Measurements from ENCODE around the gene CD79B. TPM values are rescaled to one million over a fixed set of nuclear protein-coding genes. Genes with fewer than 3 reads are reported as not detected.
A peak's percentile ranks its signal among the peaks of the same experiment; 100 is the strongest.
"Not testable (repeated sequence)": the region's sequence is repeated elsewhere in the genome, so short reads cannot be mapped to it uniquely, and the experiment has no call there.

The CD79B gene
- total RNA-seq, 1 experiment from 2014 or later: not detected

- Mint-ChIP-seq H3K9me3 (ENCODE audit: low read depth, unreplicated experiment) (no peaks in the 10 kb centered on the region), H3K27me3 (ENCODE audit: unreplicated experiment) (peaks cover 83% of the 10 kb centered on the region)
- no TSS peak for BruUV-seq (replicated peaks)
These were observed 17.7 kb downstream of the CD79B start for GRCh38 chr17:63914471-63914870.

GRCh38 chr17:63911657-63912100, 20.5 kb downstream of the CD79B start:
- TF ChIP-seq CTCF (IDR thresholded peaks at IDR 0.05; ENCODE audit: unreplicated experiment): peak; percentile 70
- H3K27ac Mint-ChIP-seq (ENCODE audit: unreplicated experiment): no peak overlapping the region
- no peaks in the 10 kb centered on the region for H3K36me3 Mint-ChIP-seq (ENCODE audit: insufficient read depth, unreplicated experiment)
- H3K9me3 Mint-ChIP-seq (ENCODE audit: low read depth, unreplicated experiment): no peaks in the 10 kb centered on the region
- H3K4me1 Mint-ChIP-seq (ENCODE audit: low read depth, unreplicated experiment): no peaks in the 10 kb centered on the region
- H3K4me3 Mint-ChIP-seq (ENCODE audit: low read depth, unreplicated experiment): no peak overlapping the region
- intact Hi-C loops (cut with micrococcal nuclease; ENCODE audit: unreplicated experiment): loop anchor here (10.0 kb wide), 1 partner anchor 223 kb away; the partner anchor contains the start of gene ERN1
- peaks cover 73% of the 10 kb centered on the region for H3K27me3 Mint-ChIP-seq (ENCODE audit: unreplicated experiment)
- CTCF ChIA-PET: interaction anchor here (0.6 to 1.4 kb wide), 4 partner anchors 25 to 222 kb away, joined by 3 to 7 read pairs (median 4); partner anchors contain the start of gene GH2
- peak; percentile 54 for DNase-seq
- BruUV-seq (replicated peaks): no TSS peak

More at GRCh38 chr17:63914471-63914870, 17.7 kb downstream of the CD79B start:
- no peak overlapping the region for H3K27ac Mint-ChIP-seq (ENCODE audit: unreplicated experiment)
- H3K4me3 Mint-ChIP-seq (ENCODE audit: low read depth, unreplicated experiment): no peak overlapping the region
- DNase-seq: no peak
- CTCF ChIA-PET: no interaction called here
- no peaks in the 10 kb centered on the region for H3K4me1 Mint-ChIP-seq (ENCODE audit: low read depth, unreplicated experiment)
- no peaks in the 10 kb centered on the region for H3K36me3 Mint-ChIP-seq (ENCODE audit: insufficient read depth, unreplicated experiment)
- TF ChIP-seq CTCF (IDR thresholded peaks at IDR 0.05; ENCODE audit: unreplicated experiment): no peak
- intact Hi-C loops (cut with micrococcal nuclease; ENCODE audit: unreplicated experiment): loop anchor here (10.0 kb wide), 1 partner anchor 220 kb away; the partner anchor contains the start of gene ERN1

- no peaks in the 10 kb centered on the region for H3K4me1 Mint-ChIP-seq (ENCODE audit: low read depth, unreplicated experiment)
- no TSS peak for BruUV-seq (replicated peaks)
- peaks cover 73% of the 10 kb centered on the region for H3K27me3 Mint-ChIP-seq (ENCODE audit: unreplicated experiment)
- no peak within 1 kb of the TSS for H3K4me3 Mint-ChIP-seq (ENCODE audit: low read depth, unreplicated experiment)
- CTCF ChIA-PET: interaction anchor here (0.6 to 1.4 kb wide), 3 partner anchors 26 to 223 kb away, joined by 3 to 7 read pairs (median 4); partner anchors contain the start of gene GH2
- DNase-seq: no peak
- intact Hi-C loops (cut with micrococcal nuclease; ENCODE audit: unreplicated experiment): loop anchor here (10.0 kb wide), 1 partner anchor 224 kb away; the partner anchor contains the start of gene ERN1
- TF ChIP-seq CTCF (IDR thresholded peaks at IDR 0.05; ENCODE audit: unreplicated experiment): no peak
- H3K9me3 Mint-ChIP-seq (ENCODE audit: low read depth, unreplicated experiment): no peaks in the 10 kb centered on the region
- H3K27ac Mint-ChIP-seq (ENCODE audit: unreplicated experiment): no peak within 1 kb of the TSS
- H3K36me3 Mint-ChIP-seq (ENCODE audit: insufficient read depth, unreplicated experiment): no peaks in the 10 kb centered on the region
These were observed 21.0 kb downstream of the CD79B start, which contains the start of gene CSHL1 for GRCh38 chr17:63911041-63911635. Gene CSHL1, minus strand, starts transcription at chr17:63911258. Its CDS starts 62 bp downstream, at chr17:63911196.

- Mint-ChIP-seq H3K27ac (ENCODE audit: unreplicated experiment) (no peak overlapping the region), H3K27me3 (ENCODE audit: unreplicated experiment) (peaks cover 64% of the 10 kb centered on the region), H3K9me3 (ENCODE audit: low read depth, unreplicated experiment) (no peaks in the 10 kb centered on the region), H3K4me3 (ENCODE audit: low read depth, unreplicated experiment) (no peak overlapping the region), H3K36me3 (ENCODE audit: insufficient read depth, unreplicated experiment) (no peaks in the 10 kb centered on the region), H3K4me1 (ENCODE audit: low read depth, unreplicated experiment) (no peaks in the 10 kb centered on the region)
- TF ChIP-seq CTCF (IDR thresholded peaks at IDR 0.05; ENCODE audit: unreplicated experiment): no peak
- DNase-seq: no peak
- BruUV-seq (replicated peaks): no TSS peak
- intact Hi-C loops (cut with micrococcal nuclease; ENCODE audit: unreplicated experiment): loop anchor here (10.0 kb wide), 1 partner anchor 225 kb away; the partner anchor contains the start of gene ERN1
- CTCF ChIA-PET: no interaction called here
These were observed 22.0 kb downstream of the CD79B start for GRCh38 chr17:63910096-63910495.

GRCh38 chr17:63909586-63909985, 22.5 kb downstream of the CD79B start:
- CTCF ChIA-PET; H3K4me1 Mint-ChIP-seq (ENCODE audit: low read depth, unreplicated experiment); intact Hi-C loops (cut with micrococcal nuclease; ENCODE audit: unreplicated experiment); H3K4me3 Mint-ChIP-seq (ENCODE audit: low read depth, unreplicated experiment); H3K36me3 Mint-ChIP-seq (ENCODE audit: insufficient read depth, unreplicated experiment); H3K9me3 Mint-ChIP-seq (ENCODE audit: low read depth, unreplicated experiment); H3K27ac Mint-ChIP-seq (ENCODE audit: unreplicated experiment); BruUV-seq (replicated peaks); DNase-seq: not testable (repeated sequence)
- peaks cover 63% of the 10 kb centered on the region for H3K27me3 Mint-ChIP-seq (ENCODE audit: unreplicated experiment)

GRCh38 chr17:63907161-63907778, 24.9 kb downstream of the CD79B start:
- H3K9me3 Mint-ChIP-seq (ENCODE audit: low read depth, unreplicated experiment); CTCF ChIA-PET; H3K4me1 Mint-ChIP-seq (ENCODE audit: low read depth, unreplicated experiment); H3K27ac Mint-ChIP-seq (ENCODE audit: unreplicated experiment); BruUV-seq (replicated peaks); H3K4me3 Mint-ChIP-seq (ENCODE audit: low read depth, unreplicated experiment); intact Hi-C loops (cut with micrococcal nuclease; ENCODE audit: unreplicated experiment); H3K36me3 Mint-ChIP-seq (ENCODE audit: insufficient read depth, unreplicated experiment): not testable (repeated sequence)
- peaks cover 63% of the 10 kb centered on the region for H3K27me3 Mint-ChIP-seq (ENCODE audit: unreplicated experiment)
- DNase-seq: peak; percentile 14
